Measurements from ENCODE around the gene MGMT.

The MGMT gene

DNA sequence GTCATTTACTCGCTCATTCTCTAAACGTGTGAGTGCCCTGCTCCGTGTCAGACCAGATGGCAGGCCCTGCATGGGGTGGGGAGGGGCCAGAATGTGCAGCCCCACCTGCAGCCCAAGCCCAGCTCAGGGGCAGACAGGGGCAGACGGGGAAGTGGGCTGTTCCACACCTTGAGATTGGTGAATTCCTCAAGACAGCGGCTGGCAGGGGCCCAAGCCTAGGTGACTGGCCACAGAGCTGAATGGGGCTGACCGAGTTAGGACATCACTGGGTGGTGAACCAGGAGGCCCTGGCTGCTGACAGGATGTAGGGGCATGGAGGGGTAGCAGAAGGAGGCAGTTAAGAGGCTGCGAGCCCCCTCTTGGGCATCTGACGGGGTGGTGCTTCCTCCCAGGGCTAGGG is 79.1 kb downstream of the MGMT start:
- no peak for DNase-seq

DNA sequence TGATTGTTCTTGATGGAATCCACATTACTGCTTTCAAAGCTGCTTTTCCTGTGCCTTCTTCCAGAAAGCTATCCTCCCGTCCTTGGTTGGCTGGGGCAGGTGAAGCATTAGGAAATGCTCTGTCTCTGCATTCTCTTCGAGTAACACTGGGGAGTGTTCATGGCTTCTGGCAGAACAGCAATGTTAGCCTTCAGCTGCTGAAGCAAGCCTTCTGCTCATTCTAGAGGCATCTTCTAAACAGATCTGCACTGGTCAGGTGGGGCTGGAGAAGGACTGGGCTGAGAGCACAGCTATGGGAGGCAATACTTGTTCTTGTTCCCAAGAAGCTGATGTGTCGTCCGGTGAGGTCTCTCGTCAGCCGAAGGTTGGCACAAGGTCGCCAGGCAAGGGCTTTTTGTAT is 80.6 kb downstream of the MGMT start:
- DNase-seq: no peak

DNA sequence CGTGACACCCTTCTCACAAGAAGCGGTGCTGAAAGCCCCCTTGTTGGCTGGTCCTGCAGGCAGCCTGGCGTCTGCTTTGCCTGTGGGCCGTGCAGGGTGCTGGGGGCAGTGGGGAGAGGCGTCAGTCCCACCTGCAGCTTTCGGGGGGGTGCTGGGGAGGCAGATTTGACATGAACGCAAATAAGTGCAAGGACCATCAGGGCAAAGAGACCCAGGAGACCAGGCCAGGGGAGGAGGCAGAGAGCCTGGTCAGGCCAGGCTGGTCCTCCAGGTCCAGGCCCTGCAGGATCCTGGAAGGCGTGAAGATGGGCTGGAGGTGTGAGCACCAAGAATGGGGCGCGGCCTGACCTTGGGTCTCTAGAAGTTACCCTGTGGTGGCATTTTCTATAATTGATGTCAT is 81.6 kb downstream of the MGMT start:
- no peak for DNase-seq

DNA sequence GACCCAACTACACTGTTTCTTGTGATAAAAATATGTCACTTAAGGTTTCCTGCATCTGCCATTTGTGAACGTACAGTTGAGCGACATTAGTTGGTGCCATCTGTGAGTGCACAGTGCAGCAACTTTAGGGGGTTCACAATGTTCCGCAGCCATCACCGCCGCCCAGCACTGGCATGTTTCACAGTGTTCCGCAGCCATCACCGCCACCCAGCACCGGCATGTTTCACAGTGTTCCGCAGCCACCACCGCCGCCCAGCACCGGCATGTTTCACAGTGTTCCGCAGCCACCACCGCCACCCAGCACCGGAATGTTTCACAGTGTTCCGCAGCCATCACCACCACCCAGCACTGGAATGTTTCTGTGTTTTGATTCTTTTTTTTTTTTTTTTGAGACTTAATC is 83.0 kb downstream of the MGMT start:
- DNase-seq: no peak

DNA sequence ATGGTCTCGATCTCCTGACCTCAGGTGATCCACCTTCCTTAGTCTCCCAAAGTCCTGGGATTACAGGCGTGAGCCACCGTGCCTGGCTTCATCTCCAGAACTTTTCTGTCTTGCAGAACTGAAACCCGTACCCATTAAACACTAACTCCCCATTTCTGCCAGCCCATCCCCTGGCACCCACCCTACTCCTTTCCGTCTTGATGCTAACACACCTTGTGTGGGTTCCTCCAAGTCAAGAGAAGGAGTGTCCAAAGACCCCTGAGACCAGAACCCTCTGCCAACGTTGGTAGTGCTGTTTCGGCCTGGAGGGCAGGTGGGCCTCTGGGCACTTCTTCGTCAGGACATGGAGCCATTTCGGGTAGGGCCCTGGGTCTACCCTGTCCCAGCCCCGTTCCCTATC is 83.6 kb downstream of the MGMT start:
- no peak for DNase-seq

DNA sequence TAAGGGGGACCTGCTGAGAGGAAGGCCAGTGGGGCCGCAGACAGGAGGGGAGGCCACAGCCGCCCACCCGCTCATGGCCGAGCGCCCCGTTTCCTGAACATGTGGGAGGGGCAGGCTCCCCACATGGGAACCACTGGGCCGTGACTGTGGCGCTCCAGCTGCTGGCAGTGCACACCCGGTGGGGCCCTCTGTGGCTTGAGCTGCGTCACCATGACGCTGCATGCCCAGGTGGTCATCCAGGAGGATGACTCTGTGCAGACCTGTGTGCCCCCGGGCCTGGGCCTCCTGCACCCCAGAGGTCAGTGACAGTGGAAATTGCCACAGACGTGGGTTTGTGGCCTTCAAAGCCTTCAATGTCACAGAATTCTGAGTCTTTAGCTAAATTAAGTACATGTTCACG is 85.1 kb downstream of the MGMT start:
- no peak for DNase-seq

DNA sequence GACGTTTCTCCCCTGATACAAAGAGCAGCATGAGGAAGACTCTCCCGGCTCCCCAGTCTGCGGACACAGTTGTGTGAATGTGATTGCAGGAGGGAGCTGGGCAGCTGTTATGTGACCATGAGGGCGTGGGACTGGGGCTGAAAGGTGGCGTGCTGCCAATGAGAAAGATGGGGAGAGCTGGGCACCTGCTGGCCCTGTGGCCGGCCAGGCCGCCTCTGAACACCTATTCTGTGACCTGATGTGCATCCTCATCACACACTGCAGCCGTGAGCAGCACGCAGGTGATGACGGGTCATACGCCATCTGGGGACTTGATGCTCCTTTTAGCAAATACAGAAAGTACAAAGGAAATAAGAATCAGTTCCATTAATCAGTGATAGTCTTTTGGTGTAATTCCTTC is 86.9 kb downstream of the MGMT start:
- DNase-seq: no peak

DNA sequence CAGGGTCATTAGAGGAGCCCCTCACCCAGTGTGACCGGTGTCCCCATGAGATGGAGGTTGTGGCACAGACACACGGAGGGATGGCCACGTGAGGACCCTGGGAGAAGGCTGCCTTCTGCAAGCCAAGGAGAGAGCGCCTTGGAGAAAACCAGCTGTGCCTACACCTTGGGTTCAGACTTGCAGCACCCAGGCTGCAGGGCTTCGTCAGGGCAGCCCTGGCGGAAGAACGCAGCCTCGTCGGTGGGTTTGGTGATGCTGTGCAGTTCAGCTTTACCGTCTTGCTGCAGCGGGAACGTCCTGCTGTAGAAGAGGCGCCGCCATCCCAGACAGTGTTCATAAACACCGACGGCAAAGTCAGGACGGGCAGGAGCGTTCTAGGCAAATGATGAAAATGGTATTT is 89.3 kb downstream of the MGMT start:
- DNase-seq: no peak

DNA sequence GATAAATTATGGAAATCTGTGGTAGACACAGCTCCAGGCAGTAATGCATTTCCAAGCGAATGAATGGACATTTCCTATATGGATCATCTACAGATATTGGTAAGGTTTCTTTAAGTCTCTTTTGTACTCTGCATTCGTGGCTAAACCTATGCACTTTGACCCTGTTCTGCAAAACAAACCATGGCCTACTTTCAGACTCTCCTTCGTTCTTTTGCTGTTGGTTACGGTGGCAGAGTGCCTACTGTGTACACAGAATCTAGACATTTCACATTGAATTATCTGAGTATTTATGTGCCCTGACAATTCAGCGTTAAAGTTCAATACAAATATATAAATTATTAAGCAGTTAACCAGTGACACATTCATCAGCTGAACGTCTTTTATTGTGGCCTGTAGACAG is 93.3 kb downstream of the MGMT start:
- no peak for DNase-seq

DNA sequence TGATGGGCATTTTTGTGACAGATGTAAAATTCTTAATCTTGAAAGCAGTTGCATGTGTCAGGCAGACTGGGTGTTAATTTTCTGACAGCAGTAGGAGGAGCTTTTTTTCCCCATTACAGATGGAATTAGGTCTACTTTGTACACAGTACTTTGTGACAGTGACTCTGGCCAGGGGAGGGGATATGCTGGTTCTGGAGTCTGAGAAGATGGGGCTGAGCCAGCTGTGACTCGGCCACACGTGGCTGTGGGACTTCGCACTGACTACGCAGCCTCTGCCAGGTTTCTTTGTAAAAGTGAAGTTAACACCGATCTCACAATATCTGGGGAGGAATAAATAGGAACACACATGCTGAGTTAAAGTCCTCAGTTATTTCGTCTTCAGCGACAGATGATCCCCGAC is 95.4 kb downstream of the MGMT start:
- no peak for DNase-seq

DNA sequence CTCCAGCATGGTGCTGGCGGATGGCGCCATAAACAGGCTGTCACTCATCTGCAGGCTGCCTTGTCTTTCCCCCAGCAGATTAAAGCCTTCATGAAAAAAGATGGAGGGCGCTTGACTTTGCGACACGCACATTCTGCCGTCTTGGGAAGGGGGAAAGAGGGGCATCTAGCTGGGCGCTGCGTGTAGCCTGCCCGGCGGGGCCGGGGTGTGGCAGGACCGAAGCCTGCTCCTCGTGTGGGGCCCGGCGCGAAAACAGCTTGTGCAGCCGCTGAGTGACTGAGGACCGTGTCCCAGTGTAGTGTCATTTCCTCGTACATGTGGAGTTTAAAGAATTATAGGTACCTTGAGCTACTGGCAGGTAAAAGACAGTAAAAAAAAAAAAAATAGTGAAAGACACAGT is 97.9 kb downstream of the MGMT start:
- DNase-seq: no peak

DNA sequence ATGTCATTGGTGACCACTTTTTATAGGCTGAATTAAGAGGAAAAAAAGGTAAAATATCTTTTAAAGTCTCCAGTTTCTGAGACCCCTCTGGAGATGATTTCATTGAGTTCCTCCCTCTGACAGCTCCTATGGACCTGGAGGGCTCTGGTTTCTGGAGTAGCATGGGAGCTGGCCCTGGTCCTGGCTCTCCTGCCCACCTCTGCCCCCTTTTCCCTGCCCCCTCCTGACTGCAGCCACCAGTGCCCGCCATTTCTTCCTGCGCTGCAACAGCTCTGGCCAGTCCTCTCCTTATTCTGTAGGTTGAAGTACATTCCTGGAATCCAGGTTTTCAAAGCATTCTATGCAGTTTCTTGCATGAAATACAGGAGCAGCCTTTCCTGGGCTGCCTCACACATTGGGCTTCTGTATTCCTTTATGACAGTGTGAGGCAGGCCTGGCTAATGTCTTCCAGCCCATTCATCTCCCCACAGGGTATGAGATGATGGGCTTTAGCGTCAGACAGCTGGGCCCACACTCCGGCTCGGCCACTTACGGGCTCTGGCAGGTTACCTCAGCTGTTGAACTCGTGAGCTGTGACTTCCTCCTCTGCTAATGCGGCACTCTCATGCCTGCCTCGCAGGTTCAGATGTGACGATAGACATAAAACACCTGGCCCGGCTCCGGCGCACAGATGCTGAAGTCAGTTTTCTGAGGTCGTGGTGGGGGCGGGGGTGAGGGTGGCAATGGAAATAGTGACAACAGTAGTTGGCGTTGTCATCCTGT is 101.7 kb downstream of the MGMT start:
- no peak for DNase-seq

DNA sequence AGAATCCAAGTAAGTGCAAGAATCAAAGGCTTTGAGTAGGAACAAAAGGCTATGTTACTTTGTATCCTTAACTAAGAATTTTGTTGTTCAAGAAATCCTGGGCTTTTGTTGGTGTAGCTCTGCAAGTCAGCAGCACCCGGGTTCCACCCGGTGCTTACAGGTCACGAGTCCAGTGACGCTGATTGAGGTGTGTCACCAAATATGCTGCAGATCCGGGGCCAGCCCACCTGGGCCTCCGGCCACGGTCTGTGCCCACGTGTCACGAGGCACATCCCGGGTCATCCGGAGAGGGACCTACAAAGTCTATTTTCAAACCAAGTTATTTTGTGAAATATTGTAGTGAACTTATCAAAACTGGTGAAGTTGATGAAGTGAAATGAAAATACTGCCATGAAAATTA is 103.1 kb downstream of the MGMT start:
- DNase-seq: no peak

DNA sequence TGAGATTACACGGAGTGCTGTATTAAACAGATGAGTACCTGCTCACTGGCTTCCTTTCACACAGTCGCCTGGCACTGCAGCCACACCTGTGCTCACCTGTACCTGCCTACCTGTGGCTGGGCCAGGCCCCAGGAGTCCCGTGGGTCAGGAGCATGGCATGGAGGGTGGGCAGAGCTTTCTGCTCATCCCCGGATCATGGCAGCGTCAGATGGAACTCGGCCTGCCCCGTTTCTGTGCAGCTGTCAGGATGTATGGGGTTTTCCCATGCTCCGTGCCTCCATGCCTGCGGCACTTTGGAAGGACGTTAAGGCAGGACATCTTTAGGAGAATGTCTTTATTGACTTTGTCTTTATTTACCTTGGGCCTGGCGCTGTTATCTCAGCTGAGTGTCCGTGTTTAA is 112.2 kb downstream of the MGMT start:
- no peak for DNase-seq

DNA sequence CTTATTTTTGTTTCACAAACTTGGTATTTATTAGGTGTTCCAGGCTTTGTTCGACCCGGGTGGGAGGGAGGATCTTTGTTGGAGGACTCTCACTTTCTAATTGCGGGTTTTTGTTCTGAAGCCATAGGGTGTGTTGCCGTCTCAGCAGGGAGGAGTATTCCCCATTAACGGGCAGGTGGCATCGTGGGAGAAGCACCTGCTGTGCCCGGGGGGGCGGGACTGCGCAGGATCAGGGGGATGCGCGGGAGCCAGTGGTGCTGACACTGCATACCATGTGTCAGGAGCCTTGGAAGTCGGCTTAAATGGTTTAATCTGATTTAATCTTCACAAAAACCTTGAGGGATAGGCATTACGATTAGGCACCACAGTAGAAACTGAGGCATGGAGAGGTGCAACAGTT is 113.0 kb downstream of the MGMT start:
- no peak for DNase-seq

DNA sequence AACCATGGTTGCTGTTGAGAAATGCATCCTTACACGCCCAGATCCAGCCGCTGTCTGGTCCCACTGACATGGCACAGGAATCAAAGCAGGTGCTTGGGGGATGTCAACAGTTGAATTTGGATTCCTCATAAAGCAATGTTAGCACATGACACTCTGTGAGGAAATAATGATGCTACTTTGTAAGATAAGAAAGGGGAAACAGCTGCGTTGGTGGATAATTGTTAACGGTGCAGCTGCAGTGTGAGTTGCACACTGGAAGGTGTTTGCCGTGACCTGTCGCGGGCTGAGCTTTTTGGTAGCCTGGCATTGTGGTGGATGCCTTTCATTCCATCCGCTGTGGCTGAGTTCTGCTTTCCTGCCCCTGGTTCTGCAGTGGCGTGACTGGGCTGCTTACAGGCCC is 113.9 kb downstream of the MGMT start:
- no peak for DNase-seq

DNA sequence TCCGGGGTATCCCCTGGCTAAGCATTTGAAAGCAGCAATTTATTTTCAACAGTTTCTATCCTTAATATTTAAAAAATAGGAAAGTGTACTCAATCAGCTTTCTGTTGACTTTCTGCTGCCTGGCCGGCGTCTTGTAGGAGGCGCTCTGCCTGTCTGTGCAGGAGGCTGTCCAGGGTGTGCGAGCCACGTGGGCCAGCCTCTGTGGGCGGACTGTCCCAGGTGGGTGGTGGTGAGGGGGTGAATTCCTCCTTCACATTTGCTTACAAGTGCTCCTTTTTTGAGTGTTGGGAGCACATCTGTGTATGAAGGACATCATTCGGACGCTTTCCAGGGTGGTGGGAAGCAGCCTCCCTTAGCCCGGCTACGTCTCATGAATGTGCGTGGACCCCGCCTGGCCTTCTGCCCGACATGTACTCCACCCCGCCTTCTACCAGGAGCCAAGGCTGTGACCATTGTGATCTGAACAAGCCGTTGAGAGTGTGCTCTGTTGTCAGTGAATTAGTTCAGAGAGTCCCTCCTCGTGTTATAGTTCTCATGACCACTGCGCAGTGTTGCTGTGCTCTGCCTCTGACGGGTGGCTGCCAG is 114.9 kb downstream of the MGMT start:
- DNase-seq: no peak

DNA sequence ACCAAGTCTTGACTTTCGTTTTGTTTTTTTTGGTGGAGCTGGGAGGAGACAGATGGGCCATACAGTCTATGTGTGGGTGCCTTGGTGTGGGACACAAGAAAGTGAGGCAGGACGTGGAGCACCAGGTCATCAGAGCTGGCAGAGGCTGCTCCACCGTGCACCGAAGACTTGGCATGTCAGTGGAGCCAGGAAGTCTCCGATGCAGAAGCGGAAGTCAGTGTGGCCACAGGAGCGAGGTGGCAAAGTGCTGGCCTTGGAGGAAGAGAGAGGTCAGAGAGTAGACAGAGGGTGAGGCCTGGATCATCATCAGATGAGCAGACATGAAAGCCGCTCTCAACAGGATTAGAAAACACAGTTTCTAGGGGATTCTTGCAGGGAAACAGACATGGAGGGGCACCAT is 116.8 kb downstream of the MGMT start:
- DNase-seq: no peak

DNA sequence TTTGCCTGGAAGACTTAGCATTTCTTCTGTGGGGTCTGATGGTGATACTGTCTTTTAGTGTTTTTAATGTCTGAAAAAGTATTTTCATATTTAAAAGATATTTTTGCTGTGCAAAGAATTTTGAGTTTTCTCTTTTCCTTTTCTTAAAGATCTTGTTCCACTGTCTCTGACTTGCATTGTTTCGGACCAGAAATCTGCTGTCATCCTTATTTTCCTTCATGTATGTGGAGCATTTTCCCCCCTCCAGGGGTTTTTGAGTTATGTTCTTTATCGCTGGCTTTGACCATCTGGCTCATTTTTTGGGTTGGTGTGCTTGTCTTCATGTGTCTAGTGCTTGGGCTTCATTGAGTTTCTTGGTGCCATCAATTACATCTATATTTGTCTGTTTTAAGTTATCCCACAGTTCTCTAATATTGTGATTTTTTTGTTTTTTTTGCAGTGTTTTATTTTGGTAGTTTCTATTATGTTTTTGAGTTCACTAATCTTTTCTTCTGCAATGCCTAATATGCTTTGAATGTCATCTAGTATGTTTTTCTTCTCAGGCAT is 119.9 kb downstream of the MGMT start:
- DNase-seq: no peak

DNA sequence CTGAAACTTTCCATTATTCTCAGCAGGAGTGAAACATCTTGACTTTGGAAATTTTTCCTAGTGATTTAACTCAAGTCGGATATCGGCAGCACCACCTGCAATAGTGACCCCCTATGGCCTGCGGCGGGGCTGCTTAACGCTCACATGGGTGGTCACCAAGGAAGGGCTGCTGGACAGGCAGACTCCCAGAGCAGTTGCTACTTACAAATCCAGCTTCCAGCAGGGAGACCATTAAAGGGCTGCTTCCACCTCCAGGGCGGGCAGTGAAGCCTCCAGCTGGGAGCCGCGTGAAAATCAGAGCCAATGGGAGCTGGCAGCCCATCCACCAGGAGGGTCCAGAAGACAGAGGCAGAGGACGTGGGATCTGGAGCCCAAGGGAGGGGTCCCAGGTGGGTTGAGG is 122.5 kb downstream of the MGMT start:
- no peak for DNase-seq

DNA sequence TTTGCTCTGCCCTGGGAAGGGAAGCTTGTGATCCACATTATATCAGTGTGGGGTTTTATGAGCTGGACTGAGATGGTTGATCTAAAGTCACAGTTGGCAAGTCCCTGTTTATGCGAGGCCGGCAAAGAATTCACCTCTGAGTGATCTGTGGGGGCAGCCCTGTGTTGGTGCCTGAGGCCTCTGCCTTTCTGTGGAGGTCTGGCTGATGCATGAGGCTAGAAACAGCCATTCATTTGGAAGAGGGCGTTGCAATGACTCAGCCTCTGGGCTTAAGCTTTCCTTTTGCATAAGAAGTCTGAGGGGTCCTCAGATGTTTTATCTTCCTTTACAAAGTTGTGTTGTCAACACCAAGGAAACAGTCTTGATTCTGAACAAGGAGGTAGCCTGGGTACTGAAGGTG is 126.9 kb downstream of the MGMT start:
- no peak for DNase-seq

DNA sequence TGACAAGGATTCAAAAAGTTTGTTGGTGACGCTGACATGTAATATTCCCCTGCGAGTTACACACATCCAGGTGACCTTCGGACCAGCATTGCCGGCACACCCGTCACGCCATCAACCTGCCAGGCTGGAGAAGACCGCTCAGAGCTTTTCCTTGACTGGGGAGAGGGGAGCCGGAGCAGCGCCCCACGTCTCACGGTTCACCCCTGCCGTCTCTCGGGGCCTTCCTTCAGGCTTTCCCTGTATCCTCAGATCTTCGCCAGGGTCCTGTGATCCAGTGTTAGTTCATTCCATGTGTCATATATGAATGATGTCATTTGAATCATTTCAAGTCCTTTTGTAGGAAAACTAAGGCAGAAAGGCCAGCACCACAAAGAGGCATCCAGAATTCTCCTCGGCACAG is 127.8 kb downstream of the MGMT start:
- no peak for DNase-seq

DNA sequence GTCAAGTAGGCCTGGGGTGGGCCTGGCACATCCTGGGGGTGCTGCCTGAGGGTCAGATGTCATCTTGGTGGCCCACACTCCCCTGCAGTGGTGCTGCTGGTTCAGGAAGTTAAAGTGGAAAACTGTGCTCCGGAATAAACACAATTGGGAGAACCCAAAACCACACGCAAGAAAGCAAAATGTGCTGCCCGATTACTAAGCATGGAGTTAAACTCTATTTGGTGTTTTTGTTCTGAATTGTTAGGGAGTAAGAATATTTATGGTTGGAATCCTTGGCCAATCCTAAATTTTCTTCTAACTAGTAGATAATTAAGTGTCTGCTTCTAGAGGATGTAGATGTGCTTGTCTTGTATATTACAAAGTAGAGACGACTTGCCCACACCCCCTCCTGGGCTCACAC is 131.4 kb downstream of the MGMT start:
- no peak for DNase-seq

DNA sequence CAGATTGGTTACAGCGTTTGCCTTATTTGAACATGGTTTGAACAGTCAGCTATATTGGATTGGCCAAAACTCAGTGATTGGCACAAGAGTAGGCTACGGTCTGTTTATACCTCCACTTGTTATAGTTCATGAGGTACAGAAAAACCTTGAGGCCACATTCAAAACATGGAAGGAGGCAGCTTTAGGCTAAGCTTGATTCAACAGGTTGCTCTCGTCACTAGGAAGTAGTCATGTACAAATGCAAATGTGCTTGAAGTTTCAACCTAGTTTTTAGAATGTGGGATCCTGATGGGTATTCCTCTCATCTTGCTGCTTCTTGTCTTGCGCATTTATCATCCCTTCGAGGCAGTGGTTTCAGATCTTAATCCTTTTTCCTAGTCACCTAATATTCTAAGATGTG is 132.1 kb downstream of the MGMT start:
- DNase-seq: no peak

DNA sequence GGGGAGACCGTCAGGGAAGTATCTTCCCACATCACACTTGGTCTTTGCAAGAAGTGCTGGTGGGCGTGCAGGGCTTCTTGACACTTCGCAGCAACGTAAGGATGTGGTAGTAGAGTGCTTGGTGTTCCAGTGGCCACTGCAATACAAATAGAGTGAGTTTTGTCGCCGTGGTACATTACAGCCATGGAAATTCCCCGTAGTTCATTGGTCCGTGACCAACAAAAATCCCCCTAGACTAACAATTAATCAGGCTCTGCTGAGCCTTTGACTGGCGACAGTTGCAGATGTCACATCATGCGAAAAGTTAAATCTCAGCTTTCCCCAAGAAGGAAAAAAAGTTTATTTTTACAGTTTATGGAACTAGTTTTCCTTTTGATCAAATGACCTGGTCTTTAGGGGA is 134.7 kb downstream of the MGMT start:
- DNase-seq: no peak
